OCI-M1 (cell line): ENCODE results near the gene PCCB.
"Not testable (repeated sequence)": the region's sequence is repeated elsewhere in the genome, so short reads cannot be mapped to it uniquely, and the experiment has no call there.

Source experiments
- DNase-seq: peaks from one replicate; lab custom pipeline; 2025; lab: John Stamatoyannopoulos, UW

PCCB gene

GRCh38 chr3:136327671-136328070, 77.5 kb downstream of the PCCB start:
- no peak for DNase-seq

- no peak for DNase-seq
Measured at GRCh38 chr3:136329593-136329992, 79.5 kb downstream of the PCCB start.

- peak; percentile 12 for DNase-seq
Measured at GRCh38 chr3:136330900-136331299, 80.8 kb downstream of the PCCB start.

DNA sequence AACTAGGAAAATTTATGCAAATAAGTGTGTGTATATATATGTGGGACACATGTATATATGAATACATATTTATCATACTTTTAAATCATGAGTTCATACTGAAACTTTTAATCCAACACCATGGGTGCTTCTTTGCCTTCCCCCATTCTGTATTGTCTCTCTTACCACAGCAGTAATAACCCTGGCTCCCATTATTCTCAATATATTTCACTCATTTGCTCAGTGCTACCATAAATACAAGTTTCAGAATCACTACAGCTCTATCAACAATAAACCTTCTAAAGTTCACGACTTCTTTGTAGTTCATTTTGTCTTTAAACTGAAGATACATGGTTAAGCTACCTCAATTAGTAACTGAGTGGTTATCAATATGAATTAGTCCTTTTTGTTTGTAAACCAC, 82.2 kb downstream of the PCCB start:
- no peak for DNase-seq

GRCh38 chr3:136332776-136333175, 82.6 kb downstream of the PCCB start:
- DNase-seq, result no peak

GRCh38 chr3:136334209-136334608, 84.1 kb downstream of the PCCB start:
- DNase-seq, result no peak

- not testable (repeated sequence) for DNase-seq
Measured at GRCh38 chr3:136334726-136335125, 84.6 kb downstream of the PCCB start.

- DNase-seq, result no peak
Measured at GRCh38 chr3:136336329-136337100, 86.4 kb downstream of the PCCB start.

- no peak for DNase-seq
Measured at GRCh38 chr3:136343446-136343845, 93.3 kb downstream of the PCCB start.

DNA sequence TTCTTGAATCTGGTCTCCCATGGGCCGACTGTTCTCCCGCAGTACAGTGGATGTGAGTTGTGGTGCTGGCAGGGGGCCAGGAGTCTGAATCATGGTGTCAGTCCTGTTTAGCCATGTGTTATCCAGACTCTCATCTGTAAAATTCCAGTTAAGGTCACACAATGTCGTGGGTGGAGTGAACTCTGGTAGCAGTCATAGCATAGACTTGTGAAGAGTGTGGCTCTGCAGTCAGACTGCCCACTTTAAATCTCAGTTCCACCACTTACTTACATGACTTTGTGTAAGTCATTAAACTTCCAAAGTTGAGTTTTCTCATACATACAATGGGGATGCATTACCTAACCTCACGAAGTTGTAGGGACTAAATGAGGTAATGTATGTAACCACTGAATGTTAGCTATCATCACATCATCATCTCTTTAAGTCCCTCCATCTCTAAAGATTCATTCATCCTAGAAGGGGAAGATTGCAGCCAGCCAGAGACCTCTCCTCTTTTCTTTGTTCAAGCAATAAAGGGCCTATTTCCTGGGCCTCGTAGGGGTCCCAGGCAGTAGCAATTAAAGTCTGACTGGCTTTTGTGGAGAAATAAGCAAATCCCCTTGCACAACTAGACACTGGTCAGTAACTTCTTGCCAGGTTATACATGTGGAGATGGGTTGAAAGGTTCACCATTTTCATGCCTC, 93.9 kb downstream of the PCCB start:
- DNase-seq, result peak; percentile 12

DNA sequence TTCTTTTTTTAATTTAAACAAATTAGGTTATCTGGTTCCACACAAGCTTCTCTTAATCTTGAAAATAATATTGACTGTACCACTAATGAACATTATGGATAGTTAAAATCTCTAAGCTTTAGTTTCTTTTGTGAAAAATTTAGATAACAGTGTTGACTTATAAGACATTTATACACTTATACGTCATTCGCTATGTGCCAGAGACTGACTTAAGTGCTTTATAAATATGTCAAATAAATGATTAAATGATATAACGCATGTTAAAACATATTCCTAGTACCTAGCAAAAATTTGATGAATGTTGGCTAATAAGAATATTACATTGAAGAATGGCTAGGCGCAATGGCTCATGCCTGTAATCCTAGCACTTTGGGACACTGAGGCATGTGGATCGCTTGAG, 96.3 kb downstream of the PCCB start:
- no peak for DNase-seq

DNA sequence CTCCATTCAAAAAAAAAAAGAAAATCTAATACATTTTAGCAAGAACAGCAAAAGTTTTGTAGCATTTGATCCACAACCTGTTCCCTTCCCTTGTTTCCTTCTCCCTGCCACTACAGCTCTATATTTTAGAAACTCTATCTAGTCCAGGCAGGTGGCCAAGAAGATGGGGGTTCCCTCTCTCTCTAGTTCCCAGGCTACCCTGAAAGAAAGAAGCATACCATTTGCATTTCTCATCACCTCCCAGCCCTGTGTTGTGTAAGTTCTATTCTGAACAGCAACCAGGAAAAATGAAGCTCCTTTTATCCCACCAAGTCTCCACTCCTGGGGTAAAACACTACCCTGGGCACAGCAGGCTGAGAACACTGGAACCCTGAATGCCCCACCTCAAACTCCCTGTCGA, 100.0 kb downstream of the PCCB start:
- DNase-seq, result no peak

GRCh38 chr3:136350557-136350956, 100.4 kb downstream of the PCCB start:
- no peak for DNase-seq

GRCh38 chr3:136351351-136351750, 101.2 kb downstream of the PCCB start:
- no peak for DNase-seq

GRCh38 chr3:136351905-136352304, 101.8 kb downstream of the PCCB start:
- DNase-seq, result peak; percentile 7

- no peak for DNase-seq
Measured at GRCh38 chr3:136353461-136353860, 103.3 kb downstream of the PCCB start.

- DNase-seq, result peak; percentile 8
Measured at GRCh38 chr3:136366289-136366688, 116.1 kb downstream of the PCCB start.

DNA sequence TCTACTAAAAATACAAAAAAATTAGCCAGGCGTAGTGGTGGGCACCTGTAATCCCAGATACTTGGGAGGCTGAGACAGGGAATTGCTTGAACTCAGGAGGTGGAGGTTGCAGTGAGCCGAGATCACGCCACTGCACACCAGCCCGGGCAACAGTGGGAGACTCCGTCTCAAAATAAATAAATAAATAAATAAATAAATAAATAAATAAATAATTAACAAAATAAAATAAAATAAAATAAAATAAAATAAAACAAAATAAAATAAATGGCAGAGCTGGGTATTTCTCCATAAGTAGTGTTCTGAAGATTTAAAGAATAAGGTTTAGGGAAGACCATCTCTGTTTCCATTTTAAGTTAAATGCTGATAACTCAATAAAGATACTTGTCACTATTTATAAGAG, 125.7 kb downstream of the PCCB start:
- DNase-seq, result not testable (repeated sequence)

DNA sequence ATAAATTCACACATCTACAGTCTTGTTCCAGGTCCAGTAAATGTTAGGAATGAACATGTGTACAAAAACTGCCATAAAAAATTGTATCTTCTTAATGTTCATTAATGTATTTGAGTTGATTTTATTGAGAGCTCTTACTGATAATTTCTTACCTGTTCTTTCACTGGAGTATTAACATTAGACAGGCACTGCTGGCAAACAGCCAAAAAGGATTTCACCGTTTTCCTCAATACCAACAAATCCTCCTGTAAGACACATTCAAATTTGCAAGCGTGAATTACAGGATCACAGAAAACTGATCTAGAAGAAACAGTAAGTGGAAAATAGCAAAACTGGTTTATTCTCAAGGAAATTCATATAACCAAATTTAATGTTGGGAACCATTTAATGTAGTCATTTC, 127.4 kb downstream of the PCCB start:
- no peak for DNase-seq

GRCh38 chr3:136378011-136378410, 127.9 kb downstream of the PCCB start:
- no peak for DNase-seq
